Measurements from ENCODE around the gene LCP2.

Gene LCP2

DNA sequence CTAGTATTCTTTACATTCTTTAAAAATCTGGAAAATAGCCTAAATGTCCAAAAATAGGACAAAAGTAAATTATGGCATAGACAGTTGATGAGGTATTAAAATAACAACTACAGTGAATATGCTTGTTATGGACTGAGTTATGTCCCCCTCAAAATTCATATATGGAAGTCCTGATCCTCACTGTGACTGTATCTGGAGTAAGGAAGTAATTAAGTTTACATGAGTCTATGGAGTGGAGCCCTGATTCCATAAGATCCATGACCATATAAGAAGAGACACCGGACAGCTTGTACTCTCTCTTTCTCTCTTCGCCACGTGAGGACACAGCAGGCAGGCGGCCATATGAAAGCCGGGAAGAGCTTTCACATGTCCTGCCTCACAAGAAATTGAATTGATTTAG is 93.4 kb downstream of the LCP2 start:
- TF ChIP-seq POLR2A (IDR thresholded peaks at IDR 0.05; ENCODE audit: low read length): no peak
- TF ChIP-seq GATA1 (IDR thresholded peaks at IDR 0.05; ENCODE audit: low read depth, low read length): no peak
- no peak for DNase-seq

DNA sequence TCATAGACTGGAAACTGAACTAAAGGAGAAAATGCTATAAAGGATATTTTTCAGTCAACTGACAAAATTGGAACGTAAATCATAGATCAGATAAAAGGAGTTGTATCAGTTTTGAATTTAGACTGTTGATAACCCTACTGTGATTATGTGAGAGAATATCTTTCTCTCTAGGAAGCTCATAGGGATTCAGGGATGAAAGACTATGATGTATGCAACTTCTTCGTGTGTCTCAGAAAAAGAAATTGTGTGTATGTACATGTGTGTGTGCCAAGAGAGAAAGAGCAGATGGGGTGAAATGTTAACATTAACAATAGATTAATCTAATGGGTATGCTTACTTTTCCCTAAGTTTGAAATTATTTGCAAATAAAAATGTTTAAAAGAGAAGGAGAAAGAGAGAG is 95.5 kb downstream of the LCP2 start:
- TF ChIP-seq POLR2A (IDR thresholded peaks at IDR 0.05; ENCODE audit: low read length) (no peak), GATA1 (IDR thresholded peaks at IDR 0.05; ENCODE audit: low read depth, low read length) (no peak)
- no peak for DNase-seq

DNA sequence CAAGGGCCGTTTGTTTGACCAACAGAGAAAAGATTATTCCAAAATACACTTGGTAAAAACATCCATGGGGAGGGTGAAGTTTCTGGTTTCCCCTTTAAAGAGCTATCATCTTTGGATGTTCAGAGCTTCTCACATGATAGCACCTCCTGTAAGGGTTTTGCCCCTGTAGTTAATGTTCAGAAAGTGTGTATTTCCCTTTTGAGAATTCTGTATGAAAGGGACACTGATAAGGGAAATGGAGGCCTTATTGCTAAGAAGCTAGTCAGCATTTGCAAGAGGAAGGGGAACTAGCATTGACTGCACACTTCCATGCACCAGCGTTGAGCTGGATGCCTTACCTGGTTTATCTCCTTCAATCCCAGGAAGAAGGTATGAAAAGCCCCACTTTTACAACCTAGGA is 96.3 kb downstream of the LCP2 start:
- TF ChIP-seq POLR2A (IDR thresholded peaks at IDR 0.05; ENCODE audit: low read length): no peak
- no peak for TF ChIP-seq GATA1 (IDR thresholded peaks at IDR 0.05; ENCODE audit: low read depth, low read length)
- DNase-seq: no peak

DNA sequence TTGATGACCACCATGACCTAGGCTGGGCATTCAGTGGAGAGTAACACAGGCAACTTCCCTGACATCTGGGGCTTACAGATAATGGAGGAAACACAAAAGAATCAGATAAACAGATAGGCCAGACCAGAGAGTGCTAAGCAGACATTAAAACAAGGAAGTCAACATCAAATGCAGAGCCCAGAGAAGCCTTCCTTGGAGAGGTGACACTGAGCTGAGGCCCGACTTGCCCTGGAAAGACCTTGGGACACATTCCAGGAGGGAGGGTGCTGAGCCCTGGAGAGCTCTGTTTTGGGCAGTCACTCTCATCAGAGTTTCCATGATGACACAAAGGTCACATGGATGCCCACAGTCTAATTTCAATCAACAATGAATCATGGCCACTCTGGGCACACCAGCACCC is 96.7 kb downstream of the LCP2 start:
- peak; percentile 46 to 82 for DNase-seq
- TF ChIP-seq POLR2A (IDR thresholded peaks at IDR 0.05; ENCODE audit: low read length): no peak
- TF ChIP-seq GATA1 (IDR thresholded peaks at IDR 0.05; ENCODE audit: low read depth, low read length): no peak
